ENCODE measurements around the gene CPT1A.

Gene CPT1A

GRCh38 chr11:68796801-68797200, 44.9 kb downstream of the CPT1A start:
- no peak for DNase-seq (ENCODE audit: low spot score)

GRCh38 chr11:68792400-68792966, 49.2 kb downstream of the CPT1A start:
- DNase-seq (ENCODE audit: low spot score) = no peak

GRCh38 chr11:68784653-68785052, 57.1 kb downstream of the CPT1A start:
- no peak for DNase-seq (ENCODE audit: low spot score)

GRCh38 chr11:68783216-68783821, 58.4 kb downstream of the CPT1A start:
- DNase-seq (ENCODE audit: low spot score) = no peak

GRCh38 chr11:68782711-68783110, 59.0 kb downstream of the CPT1A start:
- DNase-seq (ENCODE audit: low spot score) = no peak

GRCh38 chr11:68780829-68781228, 60.9 kb downstream of the CPT1A start:
- DNase-seq (ENCODE audit: low spot score) = no peak

GRCh38 chr11:68778205-68778604, 63.5 kb downstream of the CPT1A start:
- no peak for DNase-seq (ENCODE audit: low spot score)

- no peak for DNase-seq (ENCODE audit: low spot score)
Observed at GRCh38 chr11:68776442-68777235, 65.1 kb downstream of the CPT1A start.

- DNase-seq (ENCODE audit: low spot score) = no peak
Observed at GRCh38 chr11:68775951-68776388, 65.7 kb downstream of the CPT1A start.

GRCh38 chr11:68774194-68774585, 67.5 kb downstream of the CPT1A start:
- no peak for DNase-seq (ENCODE audit: low spot score)

- no peak for DNase-seq (ENCODE audit: low spot score)
Observed at GRCh38 chr11:68773521-68774193, 68.1 kb downstream of the CPT1A start.

- no peak for DNase-seq (ENCODE audit: low spot score)
Observed at GRCh38 chr11:68772936-68773335, 68.8 kb downstream of the CPT1A start.

GRCh38 chr11:68770781-68771180, 70.9 kb downstream of the CPT1A start:
- DNase-seq (ENCODE audit: low spot score) = no peak

- no peak for DNase-seq (ENCODE audit: low spot score)
Observed at GRCh38 chr11:68767672-68768071, 74.0 kb downstream of the CPT1A start.

- DNase-seq (ENCODE audit: low spot score) = no peak
Observed at GRCh38 chr11:68766786-68767185, 74.9 kb downstream of the CPT1A start.

- DNase-seq (ENCODE audit: low spot score) = no peak
Observed at GRCh38 chr11:68764746-68765145, 77.0 kb downstream of the CPT1A start.

- DNase-seq (ENCODE audit: low spot score) = no peak
Observed at GRCh38 chr11:68763926-68764657, 77.6 kb downstream of the CPT1A start.

- DNase-seq (ENCODE audit: low spot score) = no peak
Observed at GRCh38 chr11:68763181-68763721, 78.5 kb downstream of the CPT1A start.

- DNase-seq (ENCODE audit: low spot score) = no peak
Observed at GRCh38 chr11:68762481-68762880, 79.2 kb downstream of the CPT1A start.

GRCh38 chr11:68761801-68762200, 79.9 kb downstream of the CPT1A start:
- DNase-seq (ENCODE audit: low spot score) = no peak

- DNase-seq (ENCODE audit: low spot score) = no peak
Observed at GRCh38 chr11:68759991-68760390, 81.7 kb downstream of the CPT1A start.

- DNase-seq (ENCODE audit: low spot score) = no peak
Observed at GRCh38 chr11:68757711-68758110, 84.0 kb downstream of the CPT1A start.
